GM23248 (cell line): ENCODE results near the gene PCDHA11. TPM values are rescaled to one million over a fixed set of nuclear protein-coding genes. Genes with fewer than 3 reads are reported as not detected.
"Not testable (repeated sequence)": the region's sequence is repeated elsewhere in the genome, so short reads cannot be mapped to it uniquely, and the experiment has no call there.

Experiments used
- DNase-seq: peaks from one replicate; pipeline ENCODE4 v3.0.0-alpha.2; 2015
- H2AFZ ChIP-seq: fragments of 200-600 bp; sonication (generic); 2 replicates; pipeline ENCODE4 v1.6.1; 2016; ENCODE audit warnings: antibody characterized with exemption
- H3F3A ChIP-seq: fragments of 200-600 bp; sonication (generic); 2 replicates; pipeline ENCODE4 v1.6.1; 2016; ENCODE audit warnings: mild to moderate bottlenecking, antibody characterized with exemption, mixed run types; ENCODE audit not compliant: insufficient read depth
- H3K27ac ChIP-seq: fragments of 200-600 bp; sonication (generic); 2 replicates; pipeline ENCODE4 v1.5.1; 2016; ENCODE audit warnings: mild to moderate bottlenecking
- H3K27me3 ChIP-seq: fragments of 200-600 bp; sonication (generic); replicated peaks from 2 replicates; pipeline ENCODE4 v1.6.1; 2016; ENCODE audit warnings: mild to moderate bottlenecking; ENCODE audit not compliant: insufficient read depth
- H3K36me3 ChIP-seq: fragments of 200-600 bp; sonication (generic); 2 replicates; pipeline ENCODE4 v1.6.1; 2016; ENCODE audit warnings: low read depth, mild to moderate bottlenecking
- H3K4me1 ChIP-seq: fragments of 200-600 bp; sonication (generic); 2 replicates; pipeline ENCODE4 v1.6.1; 2016; ENCODE audit warnings: mild to moderate bottlenecking; ENCODE audit not compliant: insufficient read depth
- H3K4me2 ChIP-seq: fragments of 200-600 bp; sonication (generic); one replicate; pipeline ENCODE4 v1.6.1; 2016; ENCODE audit warnings: mild to moderate bottlenecking; ENCODE audit not compliant: unreplicated experiment
- H3K4me3 ChIP-seq: fragments of 200-600 bp; sonication (generic); 2 replicates; pipeline ENCODE4 v1.5.1; 2016; ENCODE audit warnings: mild to moderate bottlenecking
- H3K79me2 ChIP-seq: fragments of 200-600 bp; sonication (generic); 2 replicates; pipeline ENCODE4 v1.6.1; 2016; ENCODE audit warnings: mild to moderate bottlenecking; ENCODE audit not compliant: insufficient read depth
- H3K9ac ChIP-seq: fragments of 200-600 bp; sonication (generic); 2 replicates; pipeline ENCODE4 v1.6.1; 2016; ENCODE audit warnings: mild to moderate bottlenecking
- H3K9me2 ChIP-seq: fragments of 200-600 bp; sonication (generic); 2 replicates; pipeline ENCODE4 v1.6.1; 2016; ENCODE audit warnings: mixed run types, mild to moderate bottlenecking, moderate library complexity; ENCODE audit not compliant: insufficient read depth
- H3K9me3 ChIP-seq: fragments of 200-600 bp; sonication (generic); one replicate; pipeline ENCODE4 v1.6.1; 2017; ENCODE audit warnings: low read depth
- H4K20me1 ChIP-seq: fragments of 200-600 bp; sonication (generic); 2 replicates; pipeline ENCODE4 v1.6.0; 2016; ENCODE audit not compliant: insufficient read depth
- EZH2 ChIP-seq: fragments of 200-600 bp; sonication (generic); IDR thresholded peaks from 2 replicates; pipeline ENCODE4 v1.6.1; 2018; ENCODE audit warnings: antibody characterized with exemption, mild to moderate bottlenecking; ENCODE audit not compliant: insufficient read depth, poor library complexity, severe bottlenecking
- EZH2phosphoT487 ChIP-seq: fragments of 200-600 bp; sonication (generic); IDR thresholded peaks from 2 replicates; pipeline ENCODE4 v1.6.1; 2018; ENCODE audit warnings: antibody characterized with exemption, moderate library complexity, mild to moderate bottlenecking, low read depth; ENCODE audit not compliant: insufficient read depth
- WGBS, 2 experiments: methylation state at CpG; one replicate each; pipeline ENCODE4 v1.1.6; 2015 to 2017; ENCODE audit warnings: low lambda C conversion rate in 2 of 2, low coverage in 1 of 2; ENCODE audit errors: missing lambda C conversion rate in 2 of 2; 5-methylcytosine and 5-hydroxymethylcytosine counted together
- in situ Hi-C: fragments of 300-500 bp; cut with MboI; formaldehyde crosslinking; loops from 2 replicates; pipeline ENCODE4 v1.15.0; 2020
- polyA plus RNA-seq: library from polyadenylated mRNA; unstranded; fragments of >200 nt; fragmentation: Nextera tagmentation; extraction: Ambion mirVana; gene quantifications from 2 replicates; pipeline ENCODE4 v1.2.1, GENCODE V29; 2016
- total RNA-seq: library from RNA; depleted of rRNA; stranded (reverse); fragments of >200 nt; shearing (Covaris generic); gene quantifications from 2 replicates; pipeline ENCODE4 v1.2.3, GENCODE V29; 2014

The PCDHA11 gene
- total and polyA plus RNA-seq, 2 experiments from 2014 or later = not detected

GRCh38 chr5:140833993-140834392 is 34.8 kb upstream of the PCDHA11 start, which contains the start of gene PCDHA7:
Gene PCDHA7 (plus strand): TSS chr5:140834269. CDS start chr5:140834384, 115 bp downstream.
- Histone ChIP-seq H3K4me1 (no peaks in the 10 kb centered on the region), H3K36me3 (no peaks in the 10 kb centered on the region), H2AFZ (peak within 1 kb of the TSS; percentile 8; the same call in 1 of the 2 replicates), H3F3A (no peaks in the 10 kb centered on the region), H4K20me1 (no peaks in the 10 kb centered on the region), H3K4me2 (no peak within 1 kb of the TSS), H3K79me2 (no peaks in the 10 kb centered on the region), H3K27me3 (no peaks in the 10 kb centered on the region), H3K9me3 (no peaks in the 10 kb centered on the region), H3K9me2 (no peaks in the 10 kb centered on the region), H3K9ac (no peak within 1 kb of the TSS), H3K27ac (no peak within 1 kb of the TSS), H3K4me3 (peak within 1 kb of the TSS; percentile 9; the same call in 1 of the 2 replicates)
- peak; percentile 26 for DNase-seq
- TF ChIP-seq EZH2phosphoT487 (no peak), EZH2 (no peak)
- 10 to 11% methylated on average over 8 of the region's 8 CpGs for WGBS, 2 experiments
- in situ Hi-C loops = no loop called here

- peak overlapping the region; percentile 8; the same call in 1 of the 2 replicates for H2AFZ ChIP-seq
- H3K79me2 ChIP-seq, H3K4me1 ChIP-seq, H3K36me3 ChIP-seq, H3K9me3 ChIP-seq, in situ Hi-C loops, DNase-seq, H3K27me3 ChIP-seq, H3K9ac ChIP-seq, H3K4me2 ChIP-seq, H3F3A ChIP-seq, H3K27ac ChIP-seq, H4K20me1 ChIP-seq, H3K9me2 ChIP-seq: not testable (repeated sequence)
- H3K4me3 ChIP-seq = peak overlapping the region; percentile 9; the same call in 1 of the 2 replicates
- WGBS, 2 experiments = 19 to 24% methylated on average over 30 to 34 of the region's 38 CpGs
Observed at GRCh38 chr5:140834439-140835008, 34.2 kb upstream of the PCDHA11 start.

GRCh38 chr5:140835622-140836510 is 32.9 kb upstream of the PCDHA11 start:
- Histone ChIP-seq H3K27me3 (no peaks in the 10 kb centered on the region), H2AFZ (no peak overlapping the region), H3K4me2 (no peak overlapping the region), H3K9ac (no peak overlapping the region), H3K4me3 (no peak overlapping the region), H3F3A (no peaks in the 10 kb centered on the region), H3K79me2 (no peaks in the 10 kb centered on the region), H3K9me2 (no peaks in the 10 kb centered on the region), H3K27ac (no peak overlapping the region), H3K36me3 (no peaks in the 10 kb centered on the region), H3K9me3 (no peaks in the 10 kb centered on the region), H4K20me1 (no peaks in the 10 kb centered on the region), H3K4me1 (no peaks in the 10 kb centered on the region)
- in situ Hi-C loops = no loop called here
- TF ChIP-seq EZH2 (no peak), EZH2phosphoT487 (no peak)
- no peak for DNase-seq
- 49 to 50% methylated on average over 80 to 99 of the region's 103 CpGs for WGBS, 2 experiments

- Histone ChIP-seq H3K9ac (no peak within 1 kb of the TSS), H3K27me3 (no peaks in the 10 kb centered on the region), H2AFZ (no peak within 1 kb of the TSS), H3K9me2 (no peaks in the 10 kb centered on the region), H4K20me1 (no peaks in the 10 kb centered on the region), H3K79me2 (no peaks in the 10 kb centered on the region), H3K27ac (no peak within 1 kb of the TSS), H3K4me2 (no peak within 1 kb of the TSS), H3F3A (no peaks in the 10 kb centered on the region), H3K9me3 (no peaks in the 10 kb centered on the region), H3K36me3 (no peaks in the 10 kb centered on the region), H3K4me1 (no peaks in the 10 kb centered on the region), H3K4me3 (no peak within 1 kb of the TSS)
- WGBS, 2 experiments = 26 to 28% methylated on average over 47 of the region's 47 CpGs
- peak; percentile 10 for DNase-seq
- in situ Hi-C loops = no loop called here
- TF ChIP-seq EZH2 (no peak), EZH2phosphoT487 (no peak)
Observed at GRCh38 chr5:140840978-140841962, 27.5 kb upstream of the PCDHA11 start, which contains the start of gene PCDHA8. Gene PCDHA8 (plus strand): TSS chr5:140841187. CDS start chr5:140841322, 135 bp downstream.
